ENCODE results near the gene DBH. TPM values are rescaled to one million over a fixed set of nuclear protein-coding genes. Genes with fewer than 3 reads are reported as not detected.

DBH gene
- total and polyA plus RNA-seq, 5 donors, result 0.05 to 0.14 (median 0.09) TPM; not detected in 2

- no peak for ATAC-seq
- DNase-seq, result no peak
- whole genome bisulfite sequencing, result 79% methylated on average over 3 of the region's 3 CpGs
Measured at GRCh38 chr9:133627341-133627740, 8.8 kb upstream of the DBH start.

GRCh38 chr9:133628766-133629165 lies 7.4 kb upstream of the DBH start:
- DNase-seq (no peak), ATAC-seq (no peak)
- intact Hi-C loops (cut with DNase I), result no loop called here
- no peak overlapping the region for H3K4me3 ChIP-seq (ENCODE audit: low read length)
- 83% methylated on average over 8 of the region's 8 CpGs for WGBS
- peaks cover 2% of the 10 kb centered on the region for H3K9me3 ChIP-seq (ENCODE audit: control insufficient read depth, low read length)
- H3K4me1 ChIP-seq (ENCODE audit: control insufficient read depth, insufficient read depth, low read length), result no peaks in the 10 kb centered on the region
- H3K27ac ChIP-seq (ENCODE audit: low read length), result no peak overlapping the region
- H3K27me3 ChIP-seq (ENCODE audit: control insufficient read depth, insufficient read depth), result no peaks in the 10 kb centered on the region

More at GRCh38 chr9:133627341-133627740, 8.8 kb upstream of the DBH start:
- no peaks in the 10 kb centered on the region for H3K4me1 ChIP-seq (ENCODE audit: control insufficient read depth, insufficient read depth, low read length)
- intact Hi-C loops (cut with DNase I), result no loop called here
- H3K4me3 ChIP-seq (ENCODE audit: low read length), result no peak overlapping the region
- H3K27ac ChIP-seq (ENCODE audit: low read length), result no peak overlapping the region
- peaks cover 2% of the 10 kb centered on the region for H3K9me3 ChIP-seq (ENCODE audit: control insufficient read depth, low read length)
- no peaks in the 10 kb centered on the region for H3K27me3 ChIP-seq (ENCODE audit: control insufficient read depth, insufficient read depth)

GRCh38 chr9:133629221-133630110 lies 6.7 kb upstream of the DBH start:
- DNase-seq (peak in 1 of 3 donors; percentile 44), ATAC-seq (no peak)
- H3K9me3 ChIP-seq (ENCODE audit: control insufficient read depth, low read length), result peaks cover 2% of the 10 kb centered on the region
- WGBS, result 88% methylated on average over 23 of the region's 23 CpGs
- intact Hi-C loops (cut with DNase I), result no loop called here
- no peaks in the 10 kb centered on the region for H3K4me1 ChIP-seq (ENCODE audit: control insufficient read depth, insufficient read depth, low read length)
- H3K4me3 ChIP-seq (ENCODE audit: low read length), result no peak overlapping the region
- no peaks in the 10 kb centered on the region for H3K27me3 ChIP-seq (ENCODE audit: control insufficient read depth, insufficient read depth)
- H3K27ac ChIP-seq (ENCODE audit: low read length), result no peak overlapping the region

- Histone ChIP-seq H3K27me3 (ENCODE audit: control insufficient read depth, insufficient read depth) (no peaks in the 10 kb centered on the region), H3K9me3 (ENCODE audit: control insufficient read depth, low read length) (no peaks in the 10 kb centered on the region), H3K4me3 (ENCODE audit: low read length) (no peak overlapping the region), H3K27ac (ENCODE audit: low read length) (no peak overlapping the region), H3K4me1 (ENCODE audit: control insufficient read depth, insufficient read depth, low read length) (no peaks in the 10 kb centered on the region)
- WGBS, result 95% methylated on average over 12 of the region's 12 CpGs
- intact Hi-C loops (cut with DNase I), result no loop called here
- peak in 1 of 3 donors; percentile 39 for DNase-seq
- ATAC-seq, result no peak
Measured at GRCh38 chr9:133631111-133631510, 5.1 kb upstream of the DBH start.

- no peaks in the 10 kb centered on the region for H3K4me1 ChIP-seq (ENCODE audit: control insufficient read depth, insufficient read depth, low read length)
- intact Hi-C loops (cut with DNase I), result no loop called here
- ATAC-seq (no peak), DNase-seq (peak in 1 of 3 donors; percentile 27)
- WGBS, result 68% methylated on average over 27 of the region's 27 CpGs
- H3K27ac ChIP-seq (ENCODE audit: low read length), result no peak overlapping the region
- H3K27me3 ChIP-seq (ENCODE audit: control insufficient read depth, insufficient read depth), result no peaks in the 10 kb centered on the region
- no peak overlapping the region for H3K4me3 ChIP-seq (ENCODE audit: low read length)
- H3K9me3 ChIP-seq (ENCODE audit: control insufficient read depth, low read length), result no peaks in the 10 kb centered on the region
Measured at GRCh38 chr9:133632806-133633680, 3.1 kb upstream of the DBH start.

- no peak overlapping the region for H3K27ac ChIP-seq (ENCODE audit: low read length)
- 72% methylated on average over 8 of the region's 8 CpGs for WGBS
- intact Hi-C loops (cut with DNase I), result no loop called here
- H3K4me3 ChIP-seq (ENCODE audit: low read length), result no peak overlapping the region
- no peaks in the 10 kb centered on the region for H3K27me3 ChIP-seq (ENCODE audit: control insufficient read depth, insufficient read depth)
- no peaks in the 10 kb centered on the region for H3K9me3 ChIP-seq (ENCODE audit: control insufficient read depth, low read length)
- H3K4me1 ChIP-seq (ENCODE audit: control insufficient read depth, insufficient read depth, low read length), result no peaks in the 10 kb centered on the region
- no peak for ATAC-seq
- no peak for DNase-seq
Measured at GRCh38 chr9:133633681-133634080, 2.5 kb upstream of the DBH start.

GRCh38 chr9:133634081-133634691 lies 2.0 kb upstream of the DBH start:
- ATAC-seq (no peak), DNase-seq (peak in 1 of 3 donors; percentile 61)
- WGBS, result 56% methylated on average over 24 of the region's 24 CpGs
- no peaks in the 10 kb centered on the region for H3K9me3 ChIP-seq (ENCODE audit: control insufficient read depth, low read length)
- H3K27ac ChIP-seq (ENCODE audit: low read length), result no peak overlapping the region
- no peaks in the 10 kb centered on the region for H3K27me3 ChIP-seq (ENCODE audit: control insufficient read depth, insufficient read depth)
- no peaks in the 10 kb centered on the region for H3K4me1 ChIP-seq (ENCODE audit: control insufficient read depth, insufficient read depth, low read length)
- intact Hi-C loops (cut with DNase I), result no loop called here
- H3K4me3 ChIP-seq (ENCODE audit: low read length), result no peak overlapping the region

- intact Hi-C loops (cut with DNase I), result no loop called here
- Histone ChIP-seq H3K27me3 (ENCODE audit: control insufficient read depth, insufficient read depth) (no peaks in the 10 kb centered on the region), H3K27ac (ENCODE audit: low read length) (no peak overlapping the region), H3K4me3 (ENCODE audit: low read length) (no peak overlapping the region), H3K9me3 (ENCODE audit: control insufficient read depth, low read length) (no peaks in the 10 kb centered on the region), H3K4me1 (ENCODE audit: control insufficient read depth, insufficient read depth, low read length) (no peaks in the 10 kb centered on the region)
- 55% methylated on average over 6 of the region's 6 CpGs for WGBS
- ATAC-seq, result no peak
- peak in 1 of 3 donors; percentile 56 for DNase-seq
Measured at GRCh38 chr9:133635098-133635497, 1.1 kb upstream of the DBH start.

GRCh38 chr9:133636902-133637301 lies 739 bp downstream of the DBH start:
- Histone ChIP-seq H3K4me1 (ENCODE audit: control insufficient read depth, insufficient read depth, low read length) (no peaks in the 10 kb centered on the region), H3K9me3 (ENCODE audit: control insufficient read depth, low read length) (no peaks in the 10 kb centered on the region), H3K27me3 (ENCODE audit: control insufficient read depth, insufficient read depth) (no peaks in the 10 kb centered on the region), H3K27ac (ENCODE audit: low read length) (no peak overlapping the region), H3K4me3 (ENCODE audit: low read length) (no peak overlapping the region)
- ATAC-seq (no peak), DNase-seq (no peak)
- WGBS, result 89% methylated on average over 12 of the region's 12 CpGs
- intact Hi-C loops (cut with DNase I), result no loop called here

GRCh38 chr9:133637451-133638055 lies 1.4 kb downstream of the DBH start:
- Histone ChIP-seq H3K27ac (ENCODE audit: low read length) (no peak overlapping the region), H3K27me3 (ENCODE audit: control insufficient read depth, insufficient read depth) (no peaks in the 10 kb centered on the region), H3K9me3 (ENCODE audit: control insufficient read depth, low read length) (no peaks in the 10 kb centered on the region), H3K4me1 (ENCODE audit: control insufficient read depth, insufficient read depth, low read length) (no peaks in the 10 kb centered on the region), H3K4me3 (ENCODE audit: low read length) (no peak overlapping the region)
- ATAC-seq, result no peak
- no peak for DNase-seq
- 80% methylated on average over 12 of the region's 12 CpGs for WGBS
- intact Hi-C loops (cut with DNase I), result no loop called here
